HG03571 (cell line): ENCODE data around the gene OPALIN.

ENCODE experiments used
- ATAC-seq: cut with Tn5 transposase; IDR thresholded peaks from one replicate; pipeline ENCODE4 v1.9.1; 2021; ENCODE audit not compliant: unreplicated experiment

Gene OPALIN

DNA sequence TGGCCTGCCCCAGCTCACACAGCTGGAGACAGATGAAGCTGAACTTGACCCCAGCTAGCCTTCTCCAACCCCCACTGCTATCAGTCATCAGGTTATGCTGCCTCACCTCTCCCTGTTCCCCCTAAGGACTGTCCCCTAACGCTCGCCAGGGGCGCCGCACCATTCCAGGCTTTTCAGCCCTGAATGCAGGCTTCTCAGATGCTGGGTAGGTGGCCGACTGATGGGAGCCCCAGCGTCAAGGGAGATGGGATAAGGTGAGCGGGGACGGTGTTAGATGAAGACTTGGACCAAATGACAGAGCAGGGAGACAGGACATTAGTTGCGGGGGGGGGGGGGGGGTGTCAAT is 15.8 kb upstream of the OPALIN start:
- ATAC-seq: no peak

DNA sequence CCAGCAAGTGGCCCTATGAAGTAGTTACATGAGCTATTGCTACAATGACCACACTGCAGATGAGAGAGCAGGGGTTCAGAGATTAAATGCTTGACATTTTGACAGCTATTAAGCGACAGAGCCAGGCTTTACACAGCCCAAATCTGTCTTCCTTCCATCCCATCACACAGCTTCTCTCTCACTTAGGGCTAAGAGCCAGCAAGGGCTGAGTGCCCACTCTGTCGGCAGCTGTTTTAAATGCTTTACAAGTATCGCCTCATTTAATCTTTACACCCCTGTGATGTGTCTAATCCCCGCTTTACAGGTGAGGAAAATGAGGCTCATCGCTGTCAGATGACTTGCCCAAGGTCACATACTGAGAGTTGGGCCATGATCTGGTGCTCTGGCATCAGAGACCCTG is 15.2 kb upstream of the OPALIN start:
- ATAC-seq: no peak

DNA sequence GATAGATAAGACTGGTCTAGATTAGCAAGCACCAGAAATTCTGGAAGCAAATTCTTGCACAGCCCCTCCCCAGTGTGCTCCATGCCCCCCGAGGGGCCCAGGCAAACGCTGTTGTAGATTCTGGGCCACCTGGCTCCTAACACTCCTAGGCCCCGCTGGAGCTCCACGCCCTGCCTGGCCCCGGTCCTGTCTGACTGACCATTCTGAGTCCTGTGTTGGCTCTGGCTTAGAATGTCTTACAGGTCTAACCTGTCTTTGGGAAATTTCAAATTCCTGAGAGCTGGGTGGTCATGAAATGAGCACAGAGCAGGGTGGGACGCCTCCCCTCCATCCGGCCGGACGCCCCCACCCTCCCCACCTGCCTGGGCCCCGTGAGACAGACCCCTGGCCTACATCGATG is 12.6 kb upstream of the OPALIN start:
- ATAC-seq: no peak

DNA sequence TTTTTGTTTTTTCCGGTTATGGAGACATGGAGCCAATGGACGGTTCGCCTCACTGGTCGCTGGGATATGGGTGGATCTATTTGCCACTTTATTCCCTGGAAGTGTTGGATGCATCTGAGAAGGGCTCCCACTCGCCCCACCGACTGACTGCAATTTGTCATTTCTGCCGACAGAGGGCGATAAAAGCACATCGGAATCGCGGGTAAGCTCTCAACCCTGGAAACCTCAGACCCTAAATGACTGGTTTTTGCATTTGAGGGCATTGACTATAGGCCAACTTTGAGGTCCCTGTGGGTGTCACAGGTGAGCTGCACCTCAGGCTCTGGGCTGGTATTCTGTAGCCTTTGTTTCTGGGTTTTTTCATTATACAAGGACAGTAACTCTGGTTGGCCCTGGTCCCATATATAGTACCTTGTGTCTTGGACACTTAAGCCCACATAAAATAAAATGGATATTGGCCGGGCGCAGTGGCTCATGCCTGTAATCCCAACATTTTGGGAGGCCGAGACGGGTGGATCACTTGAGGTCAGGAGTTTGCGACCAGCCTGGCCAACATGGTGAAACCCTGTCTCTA is 11.9 kb upstream of the OPALIN start:
- ATAC-seq: no peak

DNA sequence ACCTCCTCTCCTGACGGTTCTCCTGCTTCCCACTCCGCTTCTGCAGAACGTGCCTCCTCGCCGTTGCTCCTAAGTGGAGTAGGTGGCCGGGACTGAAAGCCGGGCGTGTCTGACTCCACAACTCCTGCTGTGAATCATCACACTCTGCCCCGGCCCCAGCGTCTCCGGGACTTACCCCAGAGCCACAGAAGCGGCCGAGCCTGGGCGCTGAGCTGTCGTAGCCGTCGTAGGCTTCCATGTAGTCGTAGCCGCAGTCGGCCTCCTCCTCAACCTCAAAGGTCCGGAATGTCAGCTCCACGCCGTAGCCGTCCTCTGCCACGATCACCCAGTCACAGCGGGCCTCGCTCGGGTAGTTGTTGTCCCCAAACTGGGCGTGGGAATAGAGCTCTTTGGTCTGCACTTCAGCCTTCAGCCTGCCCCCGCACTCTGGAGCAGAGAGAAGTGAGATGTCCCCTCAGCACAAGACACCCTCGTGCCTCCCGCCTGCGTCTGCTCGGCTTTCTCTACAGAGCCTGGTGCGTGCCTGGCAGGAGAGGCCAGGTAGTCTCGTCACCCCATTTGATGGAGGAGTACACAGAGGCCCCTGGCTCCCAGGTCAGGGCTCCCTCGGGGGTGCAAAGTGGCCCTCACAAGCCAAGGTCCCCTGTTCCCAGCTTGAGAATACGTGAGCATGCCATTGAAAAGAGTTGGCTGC is 11.2 kb upstream of the OPALIN start:
- ATAC-seq: no peak

DNA sequence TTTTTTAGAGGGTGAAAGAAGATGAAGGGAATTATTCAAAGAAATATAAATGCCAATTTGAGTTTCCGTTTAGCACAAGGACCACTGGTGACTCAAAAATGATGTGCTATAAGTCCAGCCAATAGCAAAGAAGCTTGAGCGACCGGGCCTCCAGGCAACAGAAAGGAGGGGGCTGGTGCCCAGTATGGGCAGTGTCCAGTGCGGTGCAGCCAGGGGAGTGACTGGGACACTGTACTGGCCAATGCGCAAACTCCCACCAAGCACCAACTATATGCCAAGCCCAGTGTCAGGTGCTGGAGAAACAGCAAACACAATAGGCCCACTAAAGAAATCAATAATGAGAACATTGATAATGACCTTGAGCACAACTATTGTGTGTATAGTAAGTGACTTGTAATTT is 10.2 kb upstream of the OPALIN start:
- ATAC-seq: no peak

DNA sequence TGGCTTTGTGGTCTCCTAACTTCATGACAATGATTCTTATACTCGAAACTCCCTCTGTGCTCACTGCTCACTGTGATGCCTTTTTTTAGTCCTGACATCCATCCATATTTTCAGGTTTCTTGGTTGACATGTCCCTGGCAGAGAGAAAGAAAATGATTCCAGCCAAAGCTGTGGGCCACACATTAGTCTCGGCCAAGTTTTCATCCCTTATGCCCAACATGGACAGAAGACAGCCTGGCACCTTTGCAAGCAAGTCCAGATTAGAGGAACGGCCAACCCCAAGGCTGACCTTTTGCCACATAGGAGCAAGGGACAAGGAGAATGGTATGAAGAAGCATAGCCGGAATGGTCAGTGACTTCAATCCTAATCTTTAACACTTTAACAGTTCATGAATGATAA is 8.7 kb upstream of the OPALIN start:
- no peak for ATAC-seq

DNA sequence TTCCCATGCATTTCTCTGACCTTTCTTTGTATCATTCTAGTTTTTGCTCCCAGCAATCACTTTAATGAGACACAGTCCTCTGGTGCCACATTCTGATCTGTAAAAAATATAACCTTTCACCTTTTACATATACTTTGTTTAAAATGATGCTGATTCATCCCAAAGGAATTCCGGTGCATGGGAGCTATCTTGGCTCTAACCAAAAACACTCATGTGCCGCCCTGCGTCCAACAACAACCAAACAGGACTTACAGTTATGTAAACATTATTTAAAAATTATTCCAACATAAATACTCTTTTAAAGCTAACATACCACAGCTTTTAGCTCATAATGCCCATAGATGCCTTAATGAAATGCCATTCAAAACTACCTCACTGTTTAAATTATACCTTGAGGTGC is 7.7 kb upstream of the OPALIN start:
- no peak for ATAC-seq

DNA sequence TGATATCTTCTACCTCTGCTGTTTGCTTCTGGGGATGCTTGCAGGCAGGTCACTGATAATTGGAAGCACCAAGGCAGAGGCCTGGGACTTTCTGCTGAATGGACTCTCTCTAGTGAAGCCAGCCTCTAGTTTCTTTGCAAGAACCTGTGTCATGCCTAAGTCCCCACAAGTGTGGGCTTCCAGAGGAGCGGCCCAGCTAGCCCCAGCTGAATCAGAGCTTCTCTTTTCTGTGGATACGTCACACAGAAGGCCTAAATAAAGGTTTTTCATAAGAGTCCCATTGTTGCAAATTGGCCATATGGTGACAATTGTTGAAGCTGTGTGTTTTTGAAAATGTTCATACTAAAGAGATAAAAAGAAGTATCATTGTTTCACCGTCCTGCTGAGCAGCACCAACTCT is 6.8 kb upstream of the OPALIN start:
- ATAC-seq: no peak

DNA sequence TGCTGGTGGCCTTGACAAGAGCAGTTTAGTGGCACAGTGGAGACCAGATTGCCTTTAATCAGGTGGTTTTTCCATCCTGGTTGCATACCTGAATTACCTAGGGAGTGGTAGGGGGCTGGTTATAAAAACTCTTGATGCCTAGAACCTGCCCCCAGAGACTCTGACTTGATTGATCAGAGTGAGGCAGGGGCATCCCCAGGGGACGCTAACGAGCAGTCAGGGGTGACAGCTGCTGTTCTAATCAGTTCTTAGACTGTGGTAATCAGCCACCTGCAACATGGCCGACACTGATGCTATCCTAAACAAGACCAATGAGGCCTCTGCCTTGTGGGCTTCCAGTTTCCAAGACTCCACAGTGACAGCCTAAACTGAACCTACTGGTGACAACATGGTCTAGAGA is 2.0 kb upstream of the OPALIN start:
- ATAC-seq: no peak

DNA sequence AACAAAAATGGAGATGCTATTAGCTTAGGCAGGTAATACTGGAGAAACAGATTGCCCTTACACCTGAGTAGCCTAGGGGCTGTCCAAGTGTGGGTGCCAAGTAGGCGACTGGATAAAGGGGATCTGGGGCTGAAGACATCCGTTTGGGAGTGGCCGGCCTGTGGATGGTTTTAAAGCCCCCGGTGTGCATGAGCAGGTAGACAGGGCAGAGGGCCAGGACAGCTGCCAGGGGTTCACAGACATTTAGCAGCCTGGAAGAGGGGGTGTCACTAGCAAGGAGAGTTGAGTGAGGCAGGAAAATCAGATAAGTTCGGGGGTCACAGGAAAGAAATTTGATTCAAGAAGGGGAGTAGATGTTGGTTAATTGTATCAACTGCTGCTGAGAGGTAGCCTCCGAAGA is 1.5 kb upstream of the OPALIN start:
- no peak for ATAC-seq

DNA sequence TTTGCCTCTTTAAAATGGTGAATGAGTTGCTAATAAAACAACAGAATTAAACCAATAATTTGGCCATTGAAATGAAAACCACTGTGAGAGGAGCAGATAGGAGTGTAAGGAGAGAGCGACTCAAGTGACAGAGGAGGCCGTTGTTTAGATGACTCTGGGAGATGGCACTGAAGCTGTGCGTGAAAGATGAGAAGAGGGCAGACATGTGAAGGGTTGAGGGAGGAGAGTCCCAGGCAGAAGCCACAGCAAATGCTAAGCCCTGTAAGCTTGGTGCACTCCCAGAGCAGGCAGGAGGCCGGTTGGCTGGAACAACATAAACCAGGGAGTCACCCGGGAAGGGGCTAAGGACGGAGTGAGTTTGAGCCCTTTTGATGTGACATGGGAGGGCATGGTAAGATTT is 814 bp upstream of the OPALIN start:
- no peak for ATAC-seq

DNA sequence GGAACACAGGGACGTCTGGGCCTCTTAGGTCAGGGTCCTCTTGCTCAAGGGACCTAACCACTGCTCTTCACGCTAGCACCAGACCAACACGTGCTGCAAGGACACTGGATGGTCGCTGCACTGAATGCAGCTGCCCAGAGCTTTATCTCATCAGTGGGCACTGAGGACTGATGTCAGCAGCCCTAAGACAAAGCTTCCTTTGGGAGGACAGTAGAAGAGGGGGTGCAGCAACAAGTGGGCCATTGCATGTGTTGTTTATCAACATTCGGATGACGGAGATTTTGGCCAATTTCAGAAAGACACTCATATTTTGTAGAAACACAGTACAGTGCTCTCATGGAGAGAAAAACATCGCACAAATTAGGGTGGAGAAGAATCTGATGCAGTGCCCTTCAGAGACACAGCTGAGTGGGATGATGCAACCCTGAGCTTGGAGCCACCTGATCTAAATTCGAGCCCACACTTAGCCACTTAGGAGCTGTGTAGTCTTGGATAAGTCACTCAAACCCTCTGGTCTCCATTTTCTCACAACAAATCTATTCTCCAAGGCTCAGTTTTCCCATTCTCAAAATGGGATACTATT is 1.7 kb downstream of the OPALIN start:
- no peak for ATAC-seq

DNA sequence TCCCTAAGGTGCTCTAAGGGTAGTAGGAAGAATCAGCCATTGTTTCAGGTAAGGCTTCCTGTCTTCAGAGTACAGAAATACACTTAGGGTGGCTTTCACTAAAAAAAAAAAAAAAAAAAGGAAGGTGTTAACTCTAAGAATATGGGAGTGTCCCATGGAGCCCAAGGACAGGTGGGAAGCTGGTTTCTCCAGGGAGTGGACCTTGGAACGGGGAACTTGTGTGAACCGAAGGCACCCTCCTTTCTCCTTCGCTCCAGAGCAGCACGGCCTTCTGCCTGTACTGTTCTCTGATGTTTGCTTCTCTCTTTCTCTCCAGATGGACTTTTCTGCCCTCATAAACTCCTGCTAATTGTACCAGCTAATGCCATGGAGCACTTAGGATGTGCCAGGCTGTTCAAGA is 6.2 kb downstream of the OPALIN start:
- ATAC-seq: no peak

DNA sequence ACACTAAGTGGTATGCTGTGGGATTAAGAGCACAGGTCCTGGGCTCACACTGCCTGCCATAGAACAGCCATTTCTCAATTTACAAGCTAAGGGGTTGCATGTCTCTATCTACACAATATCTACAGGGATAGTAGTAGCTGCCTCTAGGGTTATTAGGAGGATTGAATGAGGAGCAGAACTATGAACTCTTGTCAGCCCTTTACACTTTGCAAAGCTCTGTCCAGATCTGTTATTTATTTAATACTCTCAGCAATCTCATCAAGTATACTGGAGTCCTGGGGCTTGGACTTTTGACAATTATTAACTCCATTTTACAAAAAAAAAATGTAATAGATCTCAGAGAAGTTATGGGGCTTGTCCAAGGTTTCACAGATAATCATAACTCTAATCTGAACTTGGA is 6.8 kb downstream of the OPALIN start:
- ATAC-seq: no peak

DNA sequence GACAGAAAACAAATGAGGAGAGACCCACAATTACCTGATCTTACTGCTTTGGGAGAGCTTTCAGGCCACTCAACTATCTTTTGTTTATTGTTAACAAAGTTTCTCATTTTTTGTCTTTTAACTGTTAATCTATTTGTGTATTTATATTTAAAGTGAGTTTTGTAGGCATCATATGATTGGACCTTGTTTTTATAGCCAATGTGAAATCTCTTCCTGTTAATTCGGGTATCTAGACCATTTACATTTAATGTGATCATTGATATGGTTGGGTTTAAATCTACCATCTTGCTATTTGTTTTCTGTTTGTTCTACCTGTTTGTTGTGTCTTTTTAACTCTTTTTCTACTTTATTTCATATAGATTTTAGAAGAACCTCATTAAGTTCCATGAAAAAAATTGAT is 12.5 kb downstream of the OPALIN start:
- no peak for ATAC-seq

DNA sequence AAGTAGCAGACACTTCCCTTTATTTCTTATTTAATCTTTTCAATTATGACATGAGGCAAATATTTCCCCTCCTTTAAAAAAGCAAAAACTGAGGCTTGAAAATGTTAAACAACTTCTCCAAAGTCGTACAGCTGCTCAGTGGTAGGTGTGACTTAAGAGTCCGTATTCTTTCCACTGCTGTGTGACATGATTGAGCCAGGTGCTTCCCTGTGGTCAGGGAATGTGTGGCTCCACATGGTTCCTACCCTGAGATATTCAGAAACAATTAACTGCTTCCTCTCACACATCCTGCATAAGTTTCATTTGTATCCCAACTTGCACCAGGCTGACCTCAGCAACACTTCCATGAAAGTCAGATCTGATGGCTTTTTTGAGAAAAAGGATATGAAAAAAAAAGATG is 13.6 kb downstream of the OPALIN start:
- no peak for ATAC-seq

DNA sequence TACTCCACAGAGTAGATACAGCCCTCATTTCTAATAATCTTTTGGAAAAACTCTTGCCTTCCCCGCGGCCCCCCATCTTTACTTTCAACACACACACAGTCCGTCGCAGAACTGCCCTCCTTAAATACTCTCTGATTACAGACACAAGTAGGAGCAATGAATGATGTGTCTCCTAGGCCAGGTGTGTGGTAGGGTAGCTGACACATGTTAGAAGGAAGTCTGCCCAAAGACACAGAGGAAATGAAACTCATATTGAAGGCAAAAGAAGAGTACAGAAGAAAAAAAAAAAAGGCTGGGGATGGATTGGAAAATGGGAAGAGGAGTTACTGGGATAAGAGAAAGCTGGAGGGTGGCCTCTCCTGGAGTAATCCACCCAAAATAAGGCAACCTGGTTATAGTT is 14.6 kb downstream of the OPALIN start:
- ATAC-seq: no peak

DNA sequence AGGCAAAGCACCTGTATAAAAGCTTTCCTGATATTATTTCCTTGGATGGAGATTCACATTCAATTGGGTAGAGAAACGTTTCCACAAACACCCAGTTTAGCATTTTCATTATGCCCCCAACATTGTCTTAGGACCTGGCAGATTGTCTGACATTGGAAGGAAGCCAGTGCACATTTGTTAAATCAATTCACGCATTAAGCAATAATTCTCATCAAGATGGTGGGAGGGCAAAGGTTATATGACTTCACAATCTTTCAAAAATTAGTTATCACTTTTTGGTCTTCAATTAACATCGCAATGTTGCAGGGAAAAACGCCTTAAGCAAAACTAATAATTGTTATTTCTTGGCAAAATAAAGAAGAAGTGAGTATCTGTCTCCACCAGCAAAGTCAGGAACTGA is 16.4 kb downstream of the OPALIN start:
- no peak for ATAC-seq

DNA sequence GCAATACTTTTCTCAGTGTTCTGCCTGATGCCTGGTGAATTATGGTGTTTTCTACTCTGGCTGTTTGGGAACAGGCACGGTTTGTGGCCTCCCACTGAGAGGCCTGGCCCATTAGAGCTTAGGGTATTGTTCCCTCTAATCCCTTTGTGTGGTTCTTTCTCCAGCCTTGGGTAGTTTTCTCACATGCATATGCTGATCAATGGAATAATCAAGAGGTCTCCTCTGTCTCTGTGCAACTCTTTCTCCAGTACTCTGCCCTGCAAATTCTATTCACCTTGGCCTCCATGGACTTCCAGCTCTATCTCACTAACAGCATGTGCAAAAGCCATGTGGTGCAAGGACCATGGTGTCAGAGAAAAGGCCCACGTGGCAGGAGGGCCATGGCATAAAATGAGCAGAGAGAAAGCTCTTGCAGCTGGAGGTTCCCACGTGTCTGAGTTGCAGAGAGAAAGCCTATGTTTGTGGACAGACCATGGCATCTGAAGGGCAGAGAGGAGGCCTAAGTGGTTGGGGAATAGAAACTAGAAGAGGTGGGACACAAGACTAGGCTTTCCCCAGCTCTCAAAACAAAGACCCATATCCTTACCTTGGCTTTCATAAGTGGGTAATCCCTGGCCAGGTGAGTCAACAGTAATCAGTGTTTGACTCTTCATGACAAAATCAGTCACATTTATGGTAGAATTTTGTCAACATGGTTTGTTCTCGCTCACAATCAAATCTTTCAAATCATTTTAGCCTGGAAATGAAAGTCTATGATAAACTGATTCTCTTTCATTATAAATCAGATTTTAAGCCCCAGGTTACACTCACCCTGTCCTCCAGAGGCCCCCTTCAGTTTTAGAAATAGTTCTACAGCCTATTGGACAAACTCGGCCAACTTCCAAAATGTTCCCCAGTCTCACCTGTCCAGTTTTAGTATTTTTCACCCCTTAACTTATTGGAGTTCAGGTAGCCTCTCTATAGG is 17.3 kb downstream of the OPALIN start:
- no peak for ATAC-seq

DNA sequence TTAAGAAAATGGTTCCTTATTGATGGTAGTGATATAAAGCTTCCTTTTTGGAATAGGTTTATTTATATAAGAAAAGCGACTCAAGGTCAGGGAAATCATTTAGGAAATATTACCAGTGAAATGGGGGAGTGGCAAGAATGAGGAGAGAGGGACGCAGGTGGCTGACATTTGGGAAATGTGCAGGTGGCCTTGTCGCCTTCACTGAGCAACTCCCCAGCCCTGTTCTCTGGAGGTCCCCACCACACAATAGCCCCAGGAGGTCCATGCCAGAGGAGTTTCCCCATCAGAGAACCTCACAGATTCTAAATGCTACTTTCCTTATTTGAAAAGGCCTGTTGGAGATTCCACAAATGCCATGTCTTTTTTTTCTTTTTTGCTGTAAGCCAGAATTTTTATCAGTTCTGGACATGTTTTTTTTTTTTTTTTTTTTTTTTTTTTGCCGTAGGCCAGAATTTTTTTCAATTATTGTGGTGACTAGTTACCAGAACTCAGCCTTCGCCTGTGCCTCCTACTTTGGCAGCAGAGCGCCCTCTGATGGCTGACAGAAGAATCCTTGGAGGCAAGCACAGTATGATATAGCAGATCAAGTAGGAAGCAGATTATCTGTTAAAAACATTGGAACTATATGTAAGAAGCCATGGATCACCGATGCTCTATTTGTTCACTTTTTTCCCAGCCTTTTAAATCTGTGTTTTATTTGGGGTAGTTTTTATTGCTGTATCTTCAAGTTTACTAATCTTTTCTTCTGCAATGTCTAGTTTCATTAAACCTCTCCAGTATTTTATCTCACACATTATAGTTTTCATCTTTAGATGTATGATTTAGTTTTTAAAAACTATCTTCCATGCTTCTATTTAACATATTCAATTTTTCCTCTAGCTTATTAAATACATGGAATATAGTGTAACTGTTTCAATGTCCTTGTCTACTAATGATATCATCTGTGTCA is 18.6 kb downstream of the OPALIN start:
- ATAC-seq: no peak
